DND-41 (cell line): ENCODE results near the gene ARHGEF25.

Source experiments
- ATAC-seq: fragments of 200-7000 bp; cut with Tn5 transposase; 3 replicates; pipeline ENCODE4 v1.9.1; 2021; ENCODE audit warnings: low read depth; ENCODE audit not compliant: insufficient read depth
- DNase-seq: peaks from one replicate; pipeline ENCODE4 v3.0.0-alpha.2; 2020
- H2AFZ ChIP-seq: 2 replicates; pipeline ENCODE4 v1.6.0; 2012; ENCODE audit warnings: low read depth, low read length
- H3K27ac ChIP-seq: 2 replicates; pipeline ENCODE4 v1.5.1; 2012; ENCODE audit warnings: low read length, inconsistent platforms
- H3K27me3 ChIP-seq: fragments of 200-600 bp; sonication (generic); 2 replicates; pipeline ENCODE4 v1.6.0; 2012; ENCODE audit warnings: low read length, mild to moderate bottlenecking, inconsistent platforms; ENCODE audit not compliant: insufficient read depth, poor library complexity
- H3K36me3 ChIP-seq: 2 replicates; pipeline ENCODE4 v1.5.1; 2012; ENCODE audit warnings: low read length, inconsistent platforms; ENCODE audit not compliant: insufficient read depth
- H3K4me1 ChIP-seq: 2 replicates; pipeline ENCODE4 v1.5.1; 2012; ENCODE audit warnings: mild to moderate bottlenecking, low read length; ENCODE audit not compliant: insufficient read depth
- H3K4me2 ChIP-seq: 2 replicates; pipeline ENCODE4 v1.6.0; 2012; ENCODE audit warnings: mild to moderate bottlenecking, moderate library complexity, low read length, inconsistent platforms; ENCODE audit not compliant: insufficient read depth
- H3K4me3 ChIP-seq, 2 experiments: fragments of 200-600 bp in 1 of 2; shearing (Covaris generic) in 1 of 2; 2 replicates each; pipeline ENCODE4 v1.5.1; 2012 to 2016; ENCODE audit warnings: inconsistent platforms in 2 of 2, low read length in 2 of 2, mild to moderate bottlenecking in 2 of 2, low read depth in 1 of 2, moderate library complexity in 1 of 2
- H3K79me2 ChIP-seq: 2 replicates; pipeline ENCODE4 v1.6.0; 2012; ENCODE audit warnings: low read length, inconsistent platforms; ENCODE audit not compliant: insufficient read depth
- H3K9ac ChIP-seq: 2 replicates; pipeline ENCODE4 v1.6.0; 2012; ENCODE audit warnings: low read depth, mild to moderate bottlenecking, inconsistent platforms, low read length, moderate library complexity
- H3K9me3 ChIP-seq: 2 replicates; pipeline ENCODE4 v1.5.1; 2012; ENCODE audit warnings: low read length, moderate library complexity, mild to moderate bottlenecking, inconsistent platforms; ENCODE audit not compliant: insufficient read depth, severe bottlenecking
- H4K20me1 ChIP-seq: 2 replicates; pipeline ENCODE4 v1.6.0; 2012; ENCODE audit warnings: low read length; ENCODE audit not compliant: insufficient read depth
- CTCF ChIP-seq: IDR thresholded peaks from 2 replicates; pipeline ENCODE4 v1.5.1; 2012; ENCODE audit warnings: borderline replicate concordance, low read length, moderate library complexity, mild to moderate bottlenecking; ENCODE audit not compliant: poor library complexity, severe bottlenecking; ENCODE audit errors: extremely low read depth
- EZH2 ChIP-seq: IDR thresholded peaks from 3 replicates; pipeline ENCODE4 v1.6.1; 2012; ENCODE audit warnings: borderline replicate concordance, low read depth, mild to moderate bottlenecking, moderate library complexity, low read length, inconsistent platforms; ENCODE audit not compliant: severe bottlenecking

ARHGEF25 gene

GRCh38 chr12:57602544-57602943 is 8.7 kb upstream of the ARHGEF25 start:
- no peak overlapping the region for H3K27ac ChIP-seq
- no peaks in the 10 kb centered on the region for H3K27me3 ChIP-seq
- DNase-seq: no peak
- no peaks in the 10 kb centered on the region for H3K9me3 ChIP-seq
- no peak overlapping the region for H3K4me3 ChIP-seq
- no peaks in the 10 kb centered on the region; the same call in 1 of the 2 replicates for H3K79me2 ChIP-seq
- H3K9ac ChIP-seq: no peak overlapping the region
- H4K20me1 ChIP-seq: no peaks in the 10 kb centered on the region
- H3K4me1 ChIP-seq: peaks cover 21% of the 10 kb centered on the region
- TF ChIP-seq CTCF: no peak
- no peak overlapping the region for H2AFZ ChIP-seq
- no peak for ATAC-seq
- peaks cover 46% of the 10 kb centered on the region; the same call in 1 of the 2 replicates for H3K36me3 ChIP-seq
- no peak overlapping the region for H3K4me2 ChIP-seq

- Histone ChIP-seq H3K27ac (no peak overlapping the region), H3K4me2 (no peak overlapping the region), H3K27me3 (no peaks in the 10 kb centered on the region), H3K4me3 (no peak overlapping the region), H3K79me2 (no peaks in the 10 kb centered on the region; the same call in 1 of the 2 replicates), H3K4me1 (peaks cover 21% of the 10 kb centered on the region), H3K36me3 (peaks cover 42% of the 10 kb centered on the region; the same call in 1 of the 2 replicates), H3K9me3 (no peaks in the 10 kb centered on the region), H4K20me1 (no peaks in the 10 kb centered on the region), H3K9ac (no peak overlapping the region), H2AFZ (no peak overlapping the region)
- ATAC-seq (no peak), DNase-seq (no peak)
- TF ChIP-seq EZH2 (no peak), CTCF (no peak)
Observed at GRCh38 chr12:57603324-57603723, 7.9 kb upstream of the ARHGEF25 start.

- no peak for DNase-seq
- peak overlapping the region; percentile 58 for H3K4me2 ChIP-seq
- H3K79me2 ChIP-seq: no peaks in the 10 kb centered on the region; the same call in 1 of the 2 replicates
- H4K20me1 ChIP-seq: no peaks in the 10 kb centered on the region
- H2AFZ ChIP-seq: peak overlapping the region; percentile 92
- ATAC-seq: no peak
- H3K4me1 ChIP-seq: peaks cover 21% of the 10 kb centered on the region
- peak overlapping the region; percentile 70 for H3K27ac ChIP-seq
- peak overlapping the region; percentile 15 to 62; a peak in 3 of 4 replicates for H3K4me3 ChIP-seq
- no peaks in the 10 kb centered on the region for H3K27me3 ChIP-seq
- TF ChIP-seq EZH2 (no peak), CTCF (no peak)
- peaks cover 37% of the 10 kb centered on the region; the same call in 1 of the 2 replicates for H3K36me3 ChIP-seq
- peak overlapping the region; percentile 57 for H3K9ac ChIP-seq
- no peaks in the 10 kb centered on the region for H3K9me3 ChIP-seq
Observed at GRCh38 chr12:57603815-57604453, 7.3 kb upstream of the ARHGEF25 start.
